Panc1 (cell line): ENCODE measurements around the gene CHRNA5. TPM values are rescaled to one million over a fixed set of nuclear protein-coding genes. Genes with fewer than 3 reads are reported as not detected.

ENCODE experiments used
- ATAC-seq: fragments of 200-7000 bp; cut with Tn5 transposase; 2 replicates; pipeline ENCODE4 v1.9.1; 2020; ENCODE audit warnings: mild to moderate bottlenecking, moderate library complexity
- BruUV-seq: library from RNA; stranded (reverse); fragments of 400-500 nt; replicated peaks from 2 replicates; lab custom pipeline; 2021; lab: Mats Ljungman, UMichigan
- CTCF ChIA-PET: fragments of 300-600 bp; sonication (Branson Sonifier 250); formaldehyde crosslinking; loops from one replicate; lab custom pipeline; 2022; ENCODE audit warnings: antibody characterized with exemption; lab: Charles Lee
- POLR2A ChIA-PET: fragments of 300-600 bp; sonication (Branson Sonifier 250); formaldehyde crosslinking; loops from one replicate; lab custom pipeline; 2022; ENCODE audit warnings: antibody characterized with exemption; lab: Charles Lee
- DNase-seq: peaks from one replicate; pipeline ENCODE4 v3.0.0-alpha.2; 2010; ENCODE audit warnings: low read depth, low spot score
- H3K27ac ChIP-seq: 2 replicates; pipeline ENCODE4 v1.5.1; 2011; ENCODE audit warnings: mild to moderate bottlenecking, low read length, inconsistent platforms
- H3K27me3 ChIP-seq: fragments of 200-500 bp; sonication (Bioruptor generic); 2 replicates; pipeline ENCODE4 v1.6.0; 2014; ENCODE audit warnings: low read length, inconsistent platforms; ENCODE audit not compliant: control insufficient read depth, insufficient read depth
- H3K36me3 ChIP-seq: fragments of 200-500 bp; sonication (Bioruptor generic); 2 replicates; pipeline ENCODE4 v1.5.1; 2014; ENCODE audit warnings: inconsistent platforms, mild to moderate bottlenecking, low read length, moderate library complexity; ENCODE audit not compliant: control insufficient read depth, insufficient read depth
- H3K4me1 ChIP-seq: 2 replicates; pipeline ENCODE4 v1.5.1; 2011; ENCODE audit warnings: inconsistent platforms, mild to moderate bottlenecking, low read length, moderate library complexity; ENCODE audit not compliant: control insufficient read depth, insufficient read depth
- H3K4me3 ChIP-seq, 2 experiments: 2 replicates each; pipeline ENCODE4 v1.5.1; 2011 to 2012; ENCODE audit warnings: low read depth in 2 of 2, low read length in 2 of 2, mild to moderate bottlenecking in 2 of 2, inconsistent platforms in 1 of 2, moderate library complexity in 1 of 2
- H3K9me3 ChIP-seq: fragments of 200-500 bp; sonication (Bioruptor generic); 2 replicates; pipeline ENCODE4 v1.5.1; 2014; ENCODE audit warnings: low read depth, mild to moderate bottlenecking, inconsistent platforms, low read length, moderate library complexity; ENCODE audit not compliant: control insufficient read depth, insufficient read depth
- CTCF ChIP-seq: fragments of 450-650 bp; IDR thresholded peaks from 2 replicates; pipeline ENCODE4 v1.5.1; 2017; ENCODE audit warnings: mild to moderate bottlenecking
- POLR2AphosphoS5 ChIP-seq: IDR thresholded peaks from 2 replicates; pipeline ENCODE4 v1.6.1; 2012; ENCODE audit warnings: mild to moderate bottlenecking, low read depth, low read length, moderate library complexity
- REST ChIP-seq, 2 experiments: IDR thresholded peaks; 2 replicates each; pipeline ENCODE4 v1.6.1; 2011 to 2012; ENCODE audit warnings: low read depth in 2 of 2, control low read depth in 1 of 2, low read length in 1 of 2, mild to moderate bottlenecking in 1 of 2, moderate library complexity in 1 of 2; ENCODE audit not compliant: insufficient read depth in 1 of 2
- SIN3A ChIP-seq: IDR thresholded peaks from 2 replicates; pipeline ENCODE4 v1.6.1; 2012; ENCODE audit warnings: low read depth, mild to moderate bottlenecking, low read length, moderate library complexity, borderline replicate concordance; ENCODE audit not compliant: insufficient read depth
- TCF7L2 ChIP-seq: IDR thresholded peaks from 2 replicates; pipeline ENCODE4 v1.6.1; 2011; ENCODE audit warnings: mild to moderate bottlenecking, low read depth, low read length, inconsistent platforms
- in situ Hi-C: cut with HindIII; loops from 2 replicates; pipeline ENCODE4 v1.10.0; 2016; ENCODE audit warnings: low sequenced_read_pairs, low pct_unique_long_range_greater_than_20kb
- intact Hi-C: fragments of 100-400 bp; cut with micrococcal nuclease; formaldehyde crosslinking; loops from one replicate; pipeline ENCODE4 v1.10.0; 2022; ENCODE audit not compliant: unreplicated experiment
- total RNA-seq: library from RNA; stranded (reverse); gene quantifications from one replicate; pipeline ENCODE4 v1.2.1, GENCODE V29; 2021; ENCODE audit not compliant: unreplicated experiment

Gene CHRNA5
- total RNA-seq, 1 experiment from 2014 or later, result 52.4 TPM

- no peak overlapping the region for H3K4me3 ChIP-seq
- no TSS peak for BruUV-seq
- intact Hi-C loops, result no loop called here
- H3K27ac ChIP-seq, result no peak overlapping the region
- TF ChIP-seq REST (IDR thresholded peaks at IDR 0.05; ENCODE audit: insufficient read depth in 1 of 2, low read depth in 2 of 2, low read length in 1 of 2) (no peak), TCF7L2 (no peak)
- no peaks in the 10 kb centered on the region for H3K4me1 ChIP-seq
- ATAC-seq (no peak), DNase-seq (no peak)
- in situ Hi-C loops, result no loop called here
- ChIA-PET CTCF (no interaction called here), POLR2A (no interaction called here)
- H3K9me3 ChIP-seq, result no peaks in the 10 kb centered on the region; the same call in 1 of the 2 replicates
- no peaks in the 10 kb centered on the region for H3K36me3 ChIP-seq
- no peaks in the 10 kb centered on the region for H3K27me3 ChIP-seq
These were observed 69.2 kb downstream of the CHRNA5 start for GRCh38 chr15:78634210-78635145.

GRCh38 chr15:78635346-78635745, 70.0 kb downstream of the CHRNA5 start:
- in situ Hi-C loops (no loop called here), intact Hi-C loops (no loop called here)
- Histone ChIP-seq H3K36me3 (no peaks in the 10 kb centered on the region), H3K9me3 (no peaks in the 10 kb centered on the region; the same call in 1 of the 2 replicates), H3K27ac (no peak overlapping the region), H3K27me3 (no peaks in the 10 kb centered on the region), H3K4me1 (no peaks in the 10 kb centered on the region), H3K4me3 (no peak overlapping the region)
- TF ChIP-seq CTCF (no peak), POLR2AphosphoS5 (no peak), SIN3A (no peak), TCF7L2 (no peak), REST (IDR thresholded peaks at IDR 0.05; ENCODE audit: insufficient read depth in 1 of 2, low read depth in 2 of 2, low read length in 1 of 2) (no peak)
- CTCF ChIA-PET, result interaction anchor here (1.5 kb wide), 1 partner anchor 103 kb away, joined by 5 read pairs; no protein-coding TSS in a partner anchor
- POLR2A ChIA-PET, result no interaction called here
- no peak for ATAC-seq
- no TSS peak for BruUV-seq
- no peak for DNase-seq
